ENCODE data around the gene C17orf100.
"Not testable (repeated sequence)": the region's sequence is repeated elsewhere in the genome, so short reads cannot be mapped to it uniquely, and the experiment has no call there.

The C17orf100 gene

DNA sequence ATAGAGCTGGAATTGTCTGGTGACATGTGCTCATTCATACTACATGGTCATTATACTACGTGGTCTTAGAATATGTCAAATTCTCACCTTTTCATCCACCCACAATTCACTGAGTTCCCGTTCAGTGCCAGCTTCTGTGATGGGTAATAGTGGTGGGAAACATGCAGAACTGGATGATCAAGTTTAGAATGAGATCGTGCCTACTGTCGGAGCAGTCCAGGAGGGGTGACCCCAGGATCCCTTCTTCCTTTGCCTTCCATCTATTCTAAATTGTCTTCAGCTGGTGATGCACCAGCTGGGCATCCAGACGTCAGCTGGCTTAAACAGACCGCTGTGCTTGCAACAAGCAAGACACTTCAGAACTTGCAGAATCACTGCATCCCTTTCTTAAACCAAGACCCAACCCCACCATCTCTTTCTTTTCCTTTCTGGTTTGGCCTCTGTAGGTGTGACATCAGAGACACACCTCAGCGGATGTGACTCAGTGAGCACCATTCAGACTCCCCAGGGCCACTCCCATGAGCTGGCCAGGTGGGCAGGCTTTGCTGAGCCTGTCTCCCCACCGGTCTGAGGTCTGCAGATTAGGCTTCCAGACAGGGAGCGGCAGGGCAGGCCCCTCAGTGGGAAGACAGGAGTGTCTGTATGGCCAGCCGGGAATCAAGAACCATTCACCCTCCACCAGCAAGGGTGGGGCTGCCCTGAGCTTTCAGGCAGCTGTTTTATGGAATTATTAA, 18.1 kb downstream of the C17orf100 start:
- no peak for DNase-seq

DNA sequence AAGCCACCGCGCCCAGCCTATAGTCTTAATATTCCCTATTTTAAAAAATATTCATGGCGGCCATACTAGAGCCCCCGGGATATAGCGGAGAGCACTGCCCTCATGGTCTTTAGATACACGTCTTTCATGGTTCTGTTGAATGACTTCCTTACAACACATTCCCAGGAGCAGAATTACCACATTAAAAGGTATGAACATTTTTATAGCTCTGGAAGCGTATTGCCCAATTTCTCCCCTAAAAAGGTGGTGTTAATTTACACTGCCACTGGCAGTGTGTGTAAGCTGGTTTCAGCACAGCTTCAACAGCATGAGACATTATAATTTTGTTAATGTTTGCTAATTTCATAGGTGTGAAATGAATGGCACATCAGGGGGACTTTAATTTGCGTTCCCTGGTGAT, 19.0 kb downstream of the C17orf100 start:
- no peak for DNase-seq

DNA sequence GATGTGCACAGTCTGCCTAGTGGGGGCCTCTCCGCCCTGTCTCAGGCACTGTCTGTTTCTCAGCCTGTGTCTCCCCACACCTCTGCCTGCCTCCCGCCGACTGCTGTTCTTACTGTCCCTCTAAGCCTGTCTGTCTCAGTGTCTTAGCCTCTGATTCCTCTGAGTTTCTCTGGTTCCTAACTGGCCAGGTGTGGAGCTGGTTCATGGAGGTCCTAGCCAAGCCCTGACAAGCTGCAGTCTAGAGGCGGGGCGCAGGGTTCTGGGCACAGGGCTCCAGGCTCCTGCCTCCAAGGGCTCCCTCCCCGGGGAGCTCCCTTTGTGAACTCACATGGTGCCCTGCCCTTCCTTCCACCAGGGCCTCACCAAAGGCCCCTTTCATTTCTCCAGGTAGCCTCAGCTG, 19.4 kb downstream of the C17orf100 start:
- DNase-seq = no peak

DNA sequence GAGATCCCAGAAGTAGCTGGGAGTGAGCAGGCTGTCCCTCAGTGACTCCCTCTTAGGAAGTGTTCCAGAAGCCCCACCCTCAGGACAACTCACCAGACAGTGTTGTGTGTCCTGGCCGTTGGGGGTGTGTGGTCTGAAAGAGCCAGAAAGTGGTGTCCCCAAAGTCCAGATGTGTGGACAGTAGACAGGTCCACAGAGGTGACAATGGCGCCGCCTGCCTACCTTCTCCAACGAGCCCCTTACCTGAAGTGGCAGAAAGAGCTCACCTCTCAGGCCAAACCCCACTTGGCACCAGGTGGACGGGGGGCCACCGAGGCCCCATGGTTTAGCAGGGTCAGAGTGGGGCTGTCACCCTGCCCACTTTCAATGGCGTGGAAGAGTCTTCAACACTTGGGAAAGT, 19.9 kb downstream of the C17orf100 start:
- DNase-seq = no peak

DNA sequence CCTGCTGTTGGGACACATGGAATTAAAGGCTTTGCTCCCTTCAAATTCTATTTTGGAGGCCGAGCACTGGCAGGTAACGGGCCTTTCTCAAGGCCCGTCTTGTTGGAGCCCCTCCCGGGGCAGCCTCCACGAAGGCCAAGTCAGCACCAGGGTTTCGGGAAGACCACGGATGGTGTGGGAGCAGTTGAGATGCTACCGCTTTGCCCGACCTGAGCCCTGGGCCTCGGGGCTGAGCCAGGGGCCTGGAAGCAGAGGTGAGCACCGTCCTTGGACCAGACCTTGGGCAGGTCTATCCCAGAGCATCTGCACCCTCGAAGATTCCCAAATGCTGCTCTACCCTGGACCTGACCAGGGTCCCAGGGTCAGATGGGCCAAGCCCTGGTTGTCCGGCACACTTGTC, 23.0 kb downstream of the C17orf100 start:
- no peak for DNase-seq

DNA sequence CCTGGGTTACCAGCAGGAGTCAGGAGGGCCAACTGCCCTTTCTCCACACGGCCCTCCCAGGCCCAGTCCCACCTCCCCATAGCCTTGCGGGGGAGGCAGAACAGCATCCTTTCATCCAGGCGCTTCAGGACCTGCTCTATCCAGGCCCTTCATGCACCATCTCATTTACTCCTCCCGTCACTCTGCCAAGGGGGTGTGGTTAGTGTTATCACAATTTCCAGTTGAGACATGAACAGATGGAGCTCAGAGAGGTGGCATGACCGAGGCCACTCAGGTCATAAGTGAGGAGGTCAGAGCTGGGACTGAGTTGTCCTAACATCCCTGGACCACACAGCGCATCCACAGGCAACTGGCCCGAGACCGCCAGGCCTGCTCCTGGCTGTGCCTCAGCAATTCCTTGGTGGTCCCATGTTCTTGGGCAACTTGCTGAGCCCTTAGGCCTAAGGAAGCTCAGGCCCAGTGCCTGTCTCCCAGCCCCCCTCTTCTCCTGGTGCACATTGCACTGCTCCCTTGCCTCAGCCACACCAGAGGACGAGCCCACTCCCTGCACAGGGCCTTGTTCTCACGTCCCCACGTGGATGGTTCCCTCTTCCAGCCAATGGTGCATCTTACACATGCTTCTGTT, 23.8 kb downstream of the C17orf100 start:
- no peak for DNase-seq

DNA sequence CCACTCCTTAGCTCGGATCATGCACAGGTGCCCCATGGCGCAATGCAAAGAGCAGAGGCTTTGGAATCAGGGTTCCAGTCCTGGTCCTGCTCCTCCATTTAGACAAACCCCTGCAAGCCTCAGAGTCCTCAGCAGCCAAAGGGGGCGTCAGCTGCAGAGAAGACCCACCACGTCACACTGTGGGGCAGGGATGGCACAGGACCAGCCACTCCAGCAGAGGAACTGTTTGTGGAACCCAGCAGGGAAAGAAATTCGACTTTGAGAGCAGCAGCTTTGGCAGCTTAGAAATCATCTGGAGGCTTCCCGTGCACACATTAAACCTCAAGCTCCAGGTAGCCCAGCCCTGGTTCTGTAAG, 25.2 kb downstream of the C17orf100 start:
- no peak for DNase-seq

DNA sequence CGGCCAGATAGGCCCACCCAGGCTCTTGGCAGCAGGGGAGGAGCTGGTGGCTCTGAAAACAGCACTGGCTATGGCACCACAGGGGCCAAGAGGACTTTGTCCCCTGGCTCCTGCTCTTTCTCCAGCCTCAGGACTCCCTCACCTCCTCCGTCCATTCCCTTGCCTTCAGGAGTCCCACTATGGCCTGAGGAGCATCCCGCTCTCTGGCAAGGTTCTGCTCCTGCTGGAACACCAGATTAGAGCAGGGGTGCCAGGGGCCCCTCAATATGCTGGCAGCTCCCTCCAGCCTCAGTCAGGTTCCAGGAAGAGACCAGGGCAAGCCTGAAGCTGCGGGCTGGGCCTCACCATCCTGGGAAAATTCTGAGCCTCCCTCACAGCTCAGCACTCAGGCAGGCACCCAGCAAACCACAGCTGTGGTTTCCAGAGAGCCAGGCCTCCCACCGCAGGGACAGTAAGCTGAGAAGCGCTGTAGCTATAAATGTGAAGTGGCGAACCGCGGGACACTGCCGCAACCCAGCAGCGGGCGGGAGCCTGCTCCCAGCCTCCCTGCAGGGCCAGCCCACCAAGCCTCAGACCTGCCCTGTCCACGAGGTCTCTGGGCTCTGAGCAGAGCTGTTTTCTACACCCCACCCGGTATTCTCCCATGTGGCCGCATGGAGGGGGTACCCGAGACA, 25.7 kb downstream of the C17orf100 start:
- no peak for DNase-seq

DNA sequence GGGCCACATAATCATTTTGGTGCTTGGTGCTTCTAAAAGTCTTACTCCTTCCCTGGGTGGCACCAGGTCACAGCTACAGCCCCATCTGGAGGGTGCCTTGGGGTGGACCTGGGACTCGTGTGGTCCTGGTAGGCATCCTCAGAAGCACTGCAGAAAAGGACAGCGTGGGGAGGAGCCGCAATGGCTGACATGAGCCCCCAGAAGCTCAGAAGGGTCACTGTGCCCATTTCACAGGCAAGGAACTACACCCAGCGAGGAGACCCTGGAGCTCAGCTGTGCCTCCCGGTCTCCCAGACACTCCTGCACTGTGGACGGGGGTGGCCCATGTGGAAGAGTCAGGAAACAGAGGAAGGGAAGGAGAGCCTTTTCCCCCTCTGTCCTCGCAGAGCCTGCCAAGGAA, 26.4 kb downstream of the C17orf100 start:
- DNase-seq = no peak

DNA sequence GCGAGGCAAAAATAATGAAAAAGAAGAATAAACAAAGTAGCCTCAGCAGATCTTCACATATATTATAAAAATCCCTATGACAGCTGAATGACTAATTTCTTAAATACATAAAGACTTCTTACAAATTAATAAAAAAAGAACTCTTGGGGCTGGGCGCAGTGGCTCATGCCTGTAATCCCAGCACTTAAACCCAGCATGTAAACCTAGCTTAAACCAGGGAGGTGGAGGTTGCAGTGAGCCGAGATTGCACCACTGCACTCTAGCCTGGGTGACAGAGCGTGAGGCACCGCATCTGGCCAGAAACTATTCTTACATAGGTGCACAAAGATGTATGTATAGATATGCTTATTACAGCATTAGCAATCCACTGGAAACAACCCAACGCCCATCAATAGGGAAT, 27.7 kb downstream of the C17orf100 start:
- DNase-seq = no peak

DNA sequence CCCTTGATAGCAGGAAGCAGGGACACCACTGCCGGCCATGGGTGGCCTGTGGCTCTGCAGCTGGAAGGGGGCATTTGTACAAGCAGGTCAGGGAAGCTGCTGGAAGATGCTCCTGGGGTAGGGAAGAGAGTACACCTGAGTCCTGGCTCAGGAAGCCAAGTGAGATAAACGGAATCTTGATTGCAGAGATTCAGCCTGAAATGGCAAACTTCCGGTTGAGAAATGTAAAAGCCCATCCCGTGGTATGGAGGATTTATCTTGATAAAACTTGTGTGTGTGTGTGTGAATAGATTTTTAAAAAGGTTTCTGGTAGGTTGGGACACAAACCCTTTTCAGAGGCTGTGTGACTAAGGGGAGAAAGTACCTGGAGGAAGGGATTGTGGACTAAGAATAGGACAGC, 29.6 kb downstream of the C17orf100 start:
- DNase-seq = no peak

DNA sequence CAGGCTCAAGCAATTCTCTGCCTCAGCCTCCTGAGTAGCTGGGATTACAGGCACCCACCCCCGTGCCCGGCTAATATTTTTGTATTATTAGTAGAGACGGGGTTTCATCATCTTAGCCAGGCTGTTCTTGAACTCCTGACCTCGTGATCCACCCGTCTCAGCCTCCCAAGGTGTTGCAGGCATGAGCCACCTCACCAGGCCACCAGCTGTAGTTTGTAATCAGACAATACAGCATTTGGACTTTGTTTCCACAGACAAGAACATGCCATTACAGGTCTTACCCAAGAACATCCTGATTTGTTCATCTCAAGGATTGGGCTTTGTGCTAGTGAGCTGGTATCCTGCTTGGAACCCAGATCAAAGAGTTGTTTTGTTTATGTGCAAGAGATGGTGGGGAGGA, 30.1 kb downstream of the C17orf100 start:
- DNase-seq = no peak

DNA sequence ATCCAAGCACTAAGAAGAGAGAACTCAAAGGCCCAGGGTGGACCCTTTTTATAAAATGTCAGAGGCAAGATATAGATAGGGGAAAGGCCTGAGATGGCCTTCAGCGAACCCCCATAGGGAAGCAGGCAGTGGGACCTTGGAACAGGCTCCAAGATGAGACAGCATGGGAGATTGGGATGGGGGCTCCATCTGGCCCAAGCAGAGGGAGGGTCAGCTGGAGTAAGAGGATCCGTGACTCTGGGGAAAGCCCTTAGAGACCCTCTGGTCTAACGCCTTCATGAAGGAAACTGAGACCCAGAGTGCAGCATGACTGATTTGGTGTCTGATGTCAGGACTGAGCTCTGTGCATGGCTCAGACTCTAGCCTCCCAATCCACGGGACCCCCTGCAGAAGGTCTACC, 30.8 kb downstream of the C17orf100 start:
- DNase-seq = no peak

DNA sequence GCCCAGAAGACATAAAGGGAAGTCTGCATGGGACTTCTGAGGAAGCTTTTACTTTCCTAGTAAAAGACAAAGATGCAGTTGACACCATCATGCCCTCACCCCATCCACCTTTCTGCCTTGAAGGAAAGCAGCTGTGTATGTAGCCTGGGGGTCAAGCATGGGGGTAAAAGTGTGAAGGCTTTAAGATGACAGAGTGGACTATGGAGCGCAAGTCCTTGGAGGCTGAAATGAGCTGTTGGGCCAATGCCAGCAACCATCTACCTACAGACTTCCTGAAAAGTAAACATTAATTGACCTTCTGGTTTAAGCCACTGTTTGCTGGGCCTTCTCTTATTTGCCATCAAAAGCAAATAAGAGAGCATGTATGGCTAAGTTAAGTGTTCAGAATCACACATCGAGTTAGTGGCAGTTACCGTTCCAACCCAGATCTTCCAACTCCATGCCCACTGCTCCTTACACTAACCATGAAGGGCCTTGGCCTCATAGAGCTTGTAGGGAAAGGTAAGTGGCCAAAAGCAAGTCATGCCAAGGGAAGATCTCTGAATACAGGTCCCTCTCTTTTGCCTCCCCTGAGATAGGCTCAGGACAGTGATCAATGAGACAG, 31.6 kb downstream of the C17orf100 start:
- no peak for DNase-seq

DNA sequence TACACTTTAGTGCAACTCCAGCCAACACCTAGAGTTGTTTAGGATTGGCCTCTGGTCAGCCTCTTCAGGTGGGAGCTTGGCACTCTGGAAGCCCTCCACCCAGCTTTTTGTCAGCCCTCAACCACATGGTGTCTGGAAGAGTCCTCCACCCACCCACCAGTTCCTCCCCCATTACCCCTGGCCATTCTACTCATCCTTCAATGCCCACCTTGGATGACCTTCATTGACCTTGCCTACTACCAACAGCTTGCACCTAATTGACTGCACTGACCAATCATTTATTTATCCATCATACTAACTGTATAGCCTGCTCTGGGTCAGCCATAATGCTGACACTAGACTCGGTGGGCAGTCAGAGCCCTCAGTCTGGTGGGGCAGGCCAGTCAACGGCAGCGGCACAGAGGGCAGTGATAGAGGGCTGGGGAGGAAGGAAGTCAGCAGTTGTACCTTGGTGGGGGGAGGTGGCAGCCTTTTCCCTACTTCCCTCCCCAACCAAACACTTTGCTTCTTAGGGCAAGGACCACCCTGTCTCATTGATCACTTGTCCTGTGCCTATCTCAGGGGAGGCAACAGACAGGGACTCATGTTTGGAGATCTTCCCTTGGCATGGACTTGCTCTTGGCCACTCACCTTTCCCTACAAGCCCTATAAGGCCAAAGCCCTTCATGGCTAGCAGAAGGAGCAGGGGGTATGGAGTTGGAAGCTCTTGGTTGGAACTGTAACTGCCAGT, 32.3 kb downstream of the C17orf100 start:
- no peak for DNase-seq

DNA sequence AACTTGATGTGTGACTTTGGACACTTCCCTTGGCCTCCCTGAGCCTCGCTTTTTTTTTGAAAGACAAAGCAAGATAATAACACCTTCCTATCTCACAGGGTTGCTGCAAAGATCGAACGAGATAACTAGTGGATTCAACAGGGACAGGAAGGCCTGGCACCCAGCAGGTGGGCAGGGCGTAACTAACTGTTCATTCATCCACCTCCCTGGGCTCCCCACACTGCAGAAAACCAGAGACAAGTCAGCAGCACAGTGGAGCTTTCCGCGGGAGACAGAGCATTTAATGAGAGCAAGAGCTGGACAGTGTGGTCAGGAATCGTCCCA, 32.9 kb downstream of the C17orf100 start:
- no peak for DNase-seq

DNA sequence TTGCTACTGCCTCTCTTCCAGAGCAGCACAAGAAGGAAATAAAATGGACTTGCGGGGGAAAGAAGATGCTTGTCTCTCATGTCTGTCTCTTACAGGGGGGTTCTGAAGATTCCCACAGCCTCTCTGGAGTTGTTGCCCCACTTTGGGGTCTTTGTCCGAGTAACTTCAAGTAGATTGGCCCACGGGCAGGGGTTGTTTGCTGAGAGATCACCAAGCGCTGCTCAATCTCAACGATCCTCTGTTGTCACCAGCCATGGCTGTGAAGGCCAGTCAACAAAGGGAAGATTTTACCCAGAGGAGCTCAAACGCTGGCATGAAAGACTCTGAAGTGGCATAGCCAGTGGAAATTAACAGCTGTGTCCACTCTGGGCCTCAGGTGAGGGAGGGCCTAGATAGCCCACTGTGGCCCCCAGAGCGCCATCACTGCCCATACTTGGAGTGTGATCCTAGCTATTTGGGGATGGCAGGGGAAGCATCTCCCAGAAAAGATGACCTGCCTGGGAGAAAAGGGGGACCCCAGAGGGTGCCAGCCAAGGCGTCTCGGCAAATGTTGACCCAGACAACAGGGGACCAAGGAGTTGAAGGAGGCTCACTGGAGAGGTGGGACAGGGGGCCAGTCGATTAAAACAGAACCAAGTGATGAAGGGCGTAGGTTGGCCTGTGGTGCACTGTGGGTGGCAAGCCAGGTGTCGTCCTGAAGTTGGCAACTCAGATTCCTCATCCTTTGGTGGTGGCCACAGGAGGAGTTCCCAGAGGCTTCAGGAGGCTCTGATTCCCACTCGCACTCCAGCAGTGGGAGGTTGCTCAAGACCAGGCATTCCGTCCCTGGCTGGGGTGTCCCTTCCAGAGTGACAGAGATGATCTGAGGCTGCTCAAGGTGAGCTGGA, 33.6 kb downstream of the C17orf100 start:
- DNase-seq = no peak

DNA sequence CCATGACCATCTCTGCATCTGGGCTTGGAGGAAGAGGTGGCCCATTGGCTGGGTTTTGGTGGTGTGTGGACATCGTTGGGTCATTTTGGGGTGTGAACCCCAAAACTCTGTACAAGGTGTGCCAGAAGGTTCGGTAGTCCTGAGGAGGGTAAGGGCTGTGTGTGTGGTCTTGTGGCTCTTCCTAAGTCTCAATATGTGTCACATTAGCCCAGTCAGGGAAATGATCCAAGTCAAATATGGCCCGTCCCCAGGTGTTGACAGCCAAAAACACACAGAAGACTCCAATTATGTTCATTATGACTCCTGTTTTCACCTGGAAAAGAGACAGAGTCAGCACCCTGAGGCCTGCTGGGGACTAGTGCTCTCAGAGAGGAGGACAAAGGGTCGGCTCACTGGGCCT, 34.5 kb downstream of the C17orf100 start:
- DNase-seq = no peak

DNA sequence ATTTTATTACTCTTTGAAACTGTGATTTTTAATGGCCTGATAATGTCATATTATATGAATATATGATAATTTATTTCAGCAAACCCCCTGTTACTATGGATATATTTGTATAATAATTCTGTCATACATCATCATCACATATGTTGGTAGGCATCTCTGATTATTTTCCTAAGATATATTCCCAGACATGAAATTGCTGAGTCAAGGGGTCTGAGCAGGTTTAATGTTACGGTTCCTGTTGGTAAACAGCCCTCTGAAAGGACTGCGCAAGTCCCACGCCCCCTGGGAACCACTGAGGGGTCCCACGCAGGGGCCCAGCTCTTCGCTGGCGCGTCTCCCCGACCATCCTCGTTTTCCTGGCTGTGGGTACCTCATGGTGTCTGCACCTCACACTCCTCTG, 37.4 kb downstream of the C17orf100 start:
- DNase-seq = no peak

DNA sequence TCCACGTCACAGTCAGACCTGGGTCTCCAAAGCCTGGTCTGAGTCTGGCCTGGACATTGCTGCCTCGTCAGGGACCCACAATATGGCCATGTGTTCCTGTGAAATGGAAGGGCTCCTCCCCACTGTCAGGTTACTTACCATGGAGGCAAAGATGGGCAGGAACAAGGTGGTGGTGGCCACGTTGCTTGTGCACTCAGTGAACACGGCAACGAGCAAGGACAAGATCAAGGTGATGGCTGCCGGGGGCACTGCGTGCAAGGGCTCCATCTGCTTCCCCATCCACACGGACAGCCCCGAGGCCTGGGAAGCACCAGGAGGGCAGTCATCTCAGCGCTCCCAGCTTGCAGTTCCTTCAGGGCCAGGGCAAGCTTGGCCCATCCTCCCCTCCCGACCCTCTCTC, 39.1 kb downstream of the C17orf100 start:
- no peak for DNase-seq

DNA sequence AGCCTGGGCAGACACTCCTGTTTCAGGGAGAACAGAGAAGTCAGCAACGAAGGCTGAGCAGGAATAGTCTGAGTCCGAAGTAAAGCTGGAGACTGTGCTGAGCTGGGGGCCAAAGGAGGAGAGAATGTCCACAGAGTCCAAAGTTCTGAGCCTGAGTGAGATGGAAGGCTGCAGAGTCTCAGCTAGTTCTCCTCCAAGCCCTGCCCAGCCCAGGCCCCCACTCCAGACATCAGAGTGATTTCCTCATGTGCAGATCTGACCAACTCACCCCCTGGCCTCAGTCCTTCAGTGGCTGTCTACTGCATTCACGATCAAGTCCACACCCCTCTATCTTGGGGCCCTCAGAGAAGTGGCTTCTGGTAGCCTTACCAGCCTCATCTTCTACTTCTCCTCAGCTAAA, 40.0 kb downstream of the C17orf100 start:
- DNase-seq = no peak

DNA sequence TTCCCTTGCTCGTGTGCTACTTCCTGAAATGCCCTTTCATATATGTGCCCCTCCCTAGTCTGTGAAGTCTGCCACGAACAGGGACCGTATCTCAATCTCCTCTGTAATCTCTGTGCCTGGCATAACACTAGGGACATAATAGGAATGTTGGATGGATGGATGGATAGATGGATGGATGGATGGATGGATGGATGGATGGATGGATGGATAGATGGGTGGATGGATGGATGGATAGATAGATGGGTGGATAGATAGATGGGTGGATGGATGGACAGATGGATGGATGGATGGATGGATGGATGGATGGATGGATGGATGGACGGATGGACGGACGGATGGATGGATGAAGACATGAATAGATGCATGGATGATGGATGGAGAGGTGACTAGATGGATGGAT, 40.4 kb downstream of the C17orf100 start:
- DNase-seq = not testable (repeated sequence)

DNA sequence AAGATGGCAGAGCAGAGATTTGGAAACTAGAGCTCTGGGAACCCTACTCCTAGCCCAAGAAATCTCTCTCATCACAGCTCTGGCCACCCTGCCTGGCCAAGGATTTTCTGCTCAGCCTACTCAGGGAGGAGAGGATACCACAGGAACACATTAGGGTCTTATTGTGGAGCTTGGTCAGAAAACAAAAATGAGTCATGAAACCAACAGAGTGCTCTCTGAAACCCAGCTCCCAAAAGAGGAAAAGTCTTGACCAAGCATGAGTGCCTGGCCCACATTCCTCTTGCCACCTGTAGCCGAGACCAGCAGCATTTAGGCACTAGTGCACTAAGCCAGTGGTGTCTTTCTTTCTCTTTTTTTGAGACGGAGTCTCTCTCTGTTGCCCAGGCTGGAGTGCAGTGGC, 43.5 kb downstream of the C17orf100 start:
- DNase-seq = no peak

All from NCI-H2227 treated with DMSO at 0.1 percent for 48 hours (cell line).